GM21825 (cell line): ENCODE measurements around the gene ATL3.
"Not testable (repeated sequence)": the region's sequence is repeated elsewhere in the genome, so short reads cannot be mapped to it uniquely, and the experiment has no call there.

ENCODE experiments used
- ATAC-seq: cut with Tn5 transposase; IDR thresholded peaks from one replicate; pipeline ENCODE4 v1.9.1; 2021; ENCODE audit warnings: mild to moderate bottlenecking, moderate library complexity; ENCODE audit not compliant: unreplicated experiment

Gene ATL3

GRCh38 chr11:63671322-63672155 lies at the start of gene ATL3:
Gene ATL3 (minus strand): TSS chr11:63671376. CDS start chr11:63671335, 41 bp downstream.
- peak; percentile 88 for ATAC-seq

- no peak for ATAC-seq
These were observed 49.4 kb upstream of the ATL3 start for GRCh38 chr11:63720611-63721010.

DNA sequence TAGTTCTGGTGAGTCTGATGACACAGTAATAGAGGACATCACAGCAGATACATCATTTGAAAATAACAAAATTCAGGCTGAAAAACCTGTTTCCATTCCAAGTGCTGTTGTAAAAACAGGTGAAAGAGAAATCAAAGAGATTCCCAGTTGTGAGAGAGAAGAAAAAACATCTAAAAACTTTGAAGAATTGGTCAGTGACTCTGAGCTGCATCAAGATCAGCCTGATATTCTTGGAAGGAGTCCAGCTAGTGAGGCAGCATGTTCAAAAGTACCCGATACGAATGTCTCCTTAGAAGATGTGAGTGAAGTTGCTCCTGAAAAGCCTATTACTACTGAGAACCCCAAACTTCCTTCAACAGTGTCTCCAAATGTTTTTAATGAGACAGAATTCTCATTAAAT lies 48.8 kb upstream of the ATL3 start:
- no peak for ATAC-seq

DNA sequence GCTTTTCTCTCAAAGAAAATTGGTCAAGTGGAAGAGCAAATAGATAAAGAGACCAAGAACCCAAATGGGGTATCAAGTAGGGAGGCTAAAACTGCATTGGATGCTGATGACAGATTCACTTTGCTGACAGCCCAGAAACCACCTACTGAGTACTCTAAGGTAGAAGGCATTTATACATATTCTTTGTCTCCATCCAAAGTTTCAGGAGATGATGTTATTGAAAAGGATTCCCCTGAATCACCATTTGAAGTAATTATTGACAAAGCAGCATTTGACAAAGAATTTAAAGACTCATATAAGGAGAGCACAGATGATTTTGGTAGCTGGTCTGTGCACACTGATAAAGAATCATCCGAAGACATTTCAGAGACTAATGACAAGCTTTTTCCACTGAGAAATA lies 47.8 kb upstream of the ATL3 start:
- ATAC-seq, result no peak

GRCh38 chr11:63716046-63716445 lies 44.9 kb upstream of the ATL3 start:
- no peak for ATAC-seq

- ATAC-seq, result no peak
These were observed 42.6 kb upstream of the ATL3 start for GRCh38 chr11:63713766-63714165.

DNA sequence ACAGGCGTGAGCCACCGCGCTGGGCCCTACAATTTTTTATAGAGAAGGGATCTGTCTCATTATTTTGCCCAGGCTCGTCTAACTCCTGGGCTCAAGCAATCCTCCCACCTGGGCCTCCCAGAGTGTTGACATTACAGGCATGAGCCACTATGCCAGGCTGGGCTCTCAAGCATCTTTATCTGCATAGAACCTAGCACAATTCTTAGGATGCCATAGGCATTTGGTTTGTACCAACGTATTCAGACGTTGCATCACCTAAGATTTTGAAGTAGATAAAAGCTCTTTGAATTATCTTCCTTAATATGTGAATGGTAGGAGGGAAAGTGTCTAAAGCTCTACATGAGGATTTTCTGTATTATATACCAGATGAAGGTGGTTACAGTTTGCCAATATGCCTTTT lies 40.7 kb upstream of the ATL3 start:
- no peak for ATAC-seq

GRCh38 chr11:63710476-63711217 lies 39.5 kb upstream of the ATL3 start:
- no peak for ATAC-seq

DNA sequence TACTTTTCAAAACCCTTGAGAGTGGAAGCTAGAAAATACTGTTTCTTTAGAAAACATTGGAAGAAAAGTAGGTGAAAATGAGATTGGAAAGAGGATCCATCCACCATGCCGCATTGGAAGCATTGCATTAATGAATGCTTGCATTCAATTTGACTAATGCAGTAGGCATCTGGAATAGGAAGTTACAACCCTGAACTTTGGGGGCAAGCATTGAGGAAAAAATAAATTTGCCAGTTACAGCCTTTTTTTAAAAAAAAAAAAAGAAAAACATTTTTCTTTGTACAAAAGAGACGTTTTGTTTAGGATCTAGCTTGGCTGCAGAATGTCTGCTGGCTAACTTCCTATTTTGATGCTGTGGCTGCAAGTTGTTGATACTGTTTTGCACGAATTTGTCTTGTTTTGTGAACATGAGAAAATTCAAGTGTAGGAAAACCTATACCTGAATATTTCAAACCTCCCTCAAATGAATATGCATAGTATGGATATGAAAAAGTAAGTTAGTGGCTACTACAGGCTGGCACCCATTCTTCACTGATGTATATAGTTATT lies 38.2 kb upstream of the ATL3 start:
- no peak for ATAC-seq

DNA sequence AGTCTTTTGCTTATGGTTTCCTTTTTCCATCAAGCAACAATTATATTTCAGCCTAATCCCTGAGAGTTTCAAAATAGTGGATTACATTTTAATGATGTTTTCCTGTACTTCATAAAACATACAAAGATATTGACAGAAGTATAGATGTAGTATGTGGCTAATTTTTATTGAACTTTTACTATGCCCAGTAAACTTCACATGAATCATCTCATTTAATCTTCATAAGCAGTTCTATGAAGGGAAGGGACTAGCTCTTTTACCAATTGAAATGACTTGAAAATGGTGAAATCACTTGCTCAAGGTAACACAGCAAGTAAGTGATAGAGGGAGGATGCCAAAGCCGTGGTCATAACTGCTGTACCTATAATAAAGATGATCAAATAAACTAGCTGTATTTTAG lies 37.6 kb upstream of the ATL3 start:
- no peak for ATAC-seq

DNA sequence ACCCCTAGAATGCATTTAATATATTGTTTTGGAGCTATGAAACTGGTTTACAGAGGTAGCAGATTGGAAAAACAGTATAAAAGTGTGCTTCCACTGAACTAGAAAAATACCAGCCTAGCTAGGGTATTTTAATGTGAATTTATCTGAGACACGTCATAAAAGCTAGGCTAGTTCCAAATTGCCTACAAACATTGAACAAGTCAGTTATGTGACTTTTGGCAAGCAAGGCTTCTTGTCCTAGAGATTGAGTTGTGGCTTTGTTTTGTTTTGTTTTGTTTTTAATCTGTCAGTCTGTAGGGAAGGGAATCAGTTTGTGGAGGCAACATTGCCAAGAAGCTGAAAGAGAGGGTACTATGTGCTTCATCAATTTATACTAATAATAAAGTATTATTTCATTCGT lies 34.4 kb upstream of the ATL3 start:
- ATAC-seq, result no peak

- ATAC-seq, result no peak
These were observed 28.7 kb upstream of the ATL3 start for GRCh38 chr11:63699896-63700295.

DNA sequence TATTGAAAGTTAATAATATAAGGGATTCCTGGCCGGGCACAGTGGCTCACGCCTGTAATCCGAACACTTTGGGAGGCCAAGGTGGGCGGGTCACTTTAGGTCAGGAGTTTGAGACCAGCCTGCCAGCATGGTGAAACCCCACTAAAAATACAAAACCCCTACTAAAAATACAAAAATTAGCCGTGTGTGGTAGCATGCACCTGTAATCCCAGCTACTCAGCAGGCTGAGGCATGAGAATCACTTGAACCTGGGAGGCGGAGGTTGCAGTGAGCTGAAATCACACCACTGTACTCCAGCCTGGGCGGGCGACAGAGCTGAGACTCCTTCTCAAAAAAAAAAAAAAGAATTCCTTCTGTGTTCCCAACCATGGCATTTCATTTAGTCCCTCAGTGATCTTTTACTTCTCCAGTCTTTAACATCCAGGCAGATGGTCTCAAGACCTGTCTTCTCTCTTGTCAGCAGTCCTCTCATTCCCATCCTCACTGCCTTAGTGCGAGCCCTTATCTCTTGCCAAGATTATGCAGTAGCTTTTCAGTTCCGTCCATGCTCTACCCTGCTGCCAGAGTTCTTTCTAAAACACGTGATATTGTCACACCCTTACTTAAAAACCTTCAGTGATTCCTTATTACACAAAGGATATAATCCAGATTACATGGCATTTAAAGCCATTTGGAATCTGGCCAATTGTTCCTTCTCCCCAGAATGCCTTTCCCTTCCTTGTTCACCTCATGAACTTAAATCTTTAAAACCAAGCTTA lies 28.0 kb upstream of the ATL3 start:
- no peak for ATAC-seq

- no peak for ATAC-seq
These were observed 23.4 kb upstream of the ATL3 start for GRCh38 chr11:63694596-63694995.

GRCh38 chr11:63687845-63688244 lies 16.7 kb upstream of the ATL3 start:
- no peak for ATAC-seq

DNA sequence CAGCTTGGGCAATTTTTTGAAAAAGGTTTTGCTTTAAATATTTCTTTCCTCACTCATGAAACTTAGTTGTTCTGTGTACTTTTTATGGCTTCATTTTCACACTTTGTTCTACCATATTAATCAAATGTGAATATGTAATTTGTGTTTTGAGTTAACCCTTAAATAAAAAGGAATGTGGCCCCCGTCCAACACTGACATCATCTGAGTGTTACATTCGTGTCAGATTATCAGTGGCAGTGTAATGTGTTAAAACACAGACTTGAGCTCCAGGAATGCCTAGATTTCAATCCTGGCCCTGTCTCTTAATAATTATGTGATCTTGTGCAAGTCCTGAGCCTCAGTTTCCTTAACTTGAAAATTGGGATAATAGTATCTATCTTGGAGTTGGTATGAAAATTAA lies 15.8 kb upstream of the ATL3 start:
- ATAC-seq, result no peak

GRCh38 chr11:63685158-63685721 lies 14.1 kb upstream of the ATL3 start:
- not testable (repeated sequence) for ATAC-seq

- no peak for ATAC-seq
These were observed 12.2 kb upstream of the ATL3 start for GRCh38 chr11:63683133-63683991.

- ATAC-seq, result peak; percentile 6
These were observed 11.2 kb upstream of the ATL3 start for GRCh38 chr11:63682066-63683021.
